ENCODE measurements around the gene CARMIL3. TPM values are rescaled to one million over a fixed set of nuclear protein-coding genes. Genes with fewer than 3 reads are reported as not detected.
"Not testable (repeated sequence)": the region's sequence is repeated elsewhere in the genome, so short reads cannot be mapped to it uniquely, and the experiment has no call there.

Gene CARMIL3
- total and polyA plus RNA-seq, 2 experiments from 2014 or later, result 3.7 to 11.8 TPM

DNA sequence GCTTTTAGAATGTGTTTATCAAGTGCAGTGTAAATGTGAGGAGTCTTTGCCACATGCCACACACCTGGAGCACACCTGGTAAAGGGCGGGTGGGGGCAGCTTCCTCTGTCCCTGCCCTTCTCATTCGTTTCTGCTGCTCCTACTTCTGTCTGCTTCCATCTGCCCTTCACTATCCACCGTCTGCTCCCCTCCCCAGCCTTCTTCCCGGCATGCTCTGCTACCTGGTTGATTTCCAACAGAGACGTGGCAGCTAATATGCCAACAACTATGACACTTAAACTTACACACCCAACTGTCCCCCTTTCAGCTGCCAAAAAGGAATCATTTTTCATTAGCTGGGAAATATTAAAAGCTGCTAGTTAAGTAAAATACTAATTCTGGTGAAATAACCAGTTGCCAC, 9.1 kb upstream of the CARMIL3 start (continued):
- TF ChIP-seq, protein P1, sequence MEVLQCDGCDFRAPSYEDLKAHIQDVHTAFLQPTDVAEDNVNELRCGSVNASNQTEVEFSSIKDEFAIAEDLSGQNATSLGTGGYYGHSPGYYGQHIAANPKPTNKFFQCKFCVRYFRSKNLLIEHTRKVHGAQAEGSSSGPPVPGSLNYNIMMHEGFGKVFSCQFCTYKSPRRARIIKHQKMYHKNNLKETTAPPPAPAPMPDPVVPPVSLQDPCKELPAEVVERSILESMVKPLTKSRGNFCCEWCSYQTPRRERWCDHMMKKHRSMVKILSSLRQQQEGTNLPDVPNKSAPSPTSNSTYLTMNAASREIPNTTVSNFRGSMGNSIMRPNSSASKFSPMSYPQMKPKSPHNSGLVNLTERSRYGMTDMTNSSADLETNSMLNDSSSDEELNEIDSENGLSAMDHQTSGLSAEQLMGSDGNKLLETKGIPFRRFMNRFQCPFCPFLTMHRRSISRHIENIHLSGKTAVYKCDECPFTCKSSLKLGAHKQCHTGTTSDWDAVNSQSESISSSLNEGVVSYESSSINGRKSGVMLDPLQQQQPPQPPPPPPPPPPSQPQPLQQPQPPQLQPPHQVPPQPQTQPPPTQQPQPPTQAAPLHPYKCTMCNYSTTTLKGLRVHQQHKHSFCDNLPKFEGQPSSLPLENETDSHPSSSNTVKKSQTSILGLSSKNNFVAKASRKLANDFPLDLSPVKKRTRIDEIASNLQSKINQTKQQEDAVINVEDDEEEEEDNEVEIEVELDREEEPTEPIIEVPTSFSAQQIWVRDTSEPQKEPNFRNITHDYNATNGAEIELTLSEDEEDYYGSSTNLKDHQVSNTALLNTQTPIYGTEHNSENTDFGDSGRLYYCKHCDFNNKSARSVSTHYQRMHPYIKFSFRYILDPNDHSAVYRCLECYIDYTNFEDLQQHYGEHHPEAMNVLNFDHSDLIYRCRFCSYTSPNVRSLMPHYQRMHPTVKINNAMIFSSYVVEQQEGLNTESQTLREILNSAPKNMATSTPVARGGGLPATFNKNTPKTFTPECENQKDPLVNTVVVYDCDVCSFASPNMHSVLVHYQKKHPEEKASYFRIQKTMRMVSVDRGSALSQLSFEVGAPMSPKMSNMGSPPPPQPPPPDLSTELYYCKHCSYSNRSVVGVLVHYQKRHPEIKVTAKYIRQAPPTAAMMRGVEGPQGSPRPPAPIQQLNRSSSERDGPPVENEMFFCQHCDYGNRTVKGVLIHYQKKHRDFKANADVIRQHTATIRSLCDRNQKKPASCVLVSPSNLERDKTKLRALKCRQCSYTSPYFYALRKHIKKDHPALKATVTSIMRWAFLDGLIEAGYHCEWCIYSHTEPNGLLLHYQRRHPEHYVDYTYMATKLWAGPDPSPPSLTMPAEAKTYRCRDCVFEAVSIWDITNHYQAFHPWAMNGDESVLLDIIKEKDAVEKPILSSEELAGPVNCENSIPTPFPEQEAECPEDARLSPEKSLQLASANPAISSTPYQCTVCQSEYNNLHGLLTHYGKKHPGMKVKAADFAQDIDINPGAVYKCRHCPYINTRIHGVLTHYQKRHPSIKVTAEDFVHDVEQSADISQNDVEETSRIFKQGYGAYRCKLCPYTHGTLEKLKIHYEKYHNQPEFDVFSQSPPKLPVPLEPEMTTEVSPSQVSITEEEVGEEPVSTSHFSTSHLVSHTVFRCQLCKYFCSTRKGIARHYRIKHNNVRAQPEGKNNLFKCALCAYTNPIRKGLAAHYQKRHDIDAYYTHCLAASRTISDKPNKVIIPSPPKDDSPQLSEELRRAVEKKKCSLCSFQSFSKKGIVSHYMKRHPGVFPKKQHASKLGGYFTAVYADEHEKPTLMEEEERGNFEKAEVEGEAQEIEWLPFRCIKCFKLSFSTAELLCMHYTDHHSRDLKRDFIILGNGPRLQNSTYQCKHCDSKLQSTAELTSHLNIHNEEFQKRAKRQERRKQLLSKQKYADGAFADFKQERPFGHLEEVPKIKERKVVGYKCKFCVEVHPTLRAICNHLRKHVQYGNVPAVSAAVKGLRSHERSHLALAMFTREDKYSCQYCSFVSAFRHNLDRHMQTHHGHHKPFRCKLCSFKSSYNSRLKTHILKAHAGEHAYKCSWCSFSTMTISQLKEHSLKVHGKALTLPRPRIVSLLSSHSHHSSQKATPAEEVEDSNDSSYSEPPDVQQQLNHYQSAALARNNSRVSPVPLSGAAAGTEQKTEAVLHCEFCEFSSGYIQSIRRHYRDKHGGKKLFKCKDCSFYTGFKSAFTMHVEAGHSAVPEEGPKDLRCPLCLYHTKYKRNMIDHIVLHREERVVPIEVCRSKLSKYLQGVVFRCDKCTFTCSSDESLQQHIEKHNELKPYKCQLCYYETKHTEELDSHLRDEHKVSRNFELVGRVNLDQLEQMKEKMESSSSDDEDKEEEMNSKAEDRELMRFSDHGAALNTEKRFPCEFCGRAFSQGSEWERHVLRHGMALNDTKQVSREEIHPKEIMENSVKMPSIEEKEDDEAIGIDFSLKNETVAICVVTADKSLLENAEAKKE (CRISPR knock-in tag; IDR thresholded peaks at IDR 0.05), result no peak
- TF ChIP-seq ZNF331 (CRISPR knock-in tag; IDR thresholded peaks at IDR 0.05; ENCODE audit: low read depth) (no peak), EZH2phosphoT487 (IDR thresholded peaks at IDR 0.05; ENCODE audit: unreplicated experiment) (no peak), REST (IDR thresholded peaks at IDR 0.05; ENCODE audit: unreplicated experiment) (no peak)
- TF ChIP-seq, protein P2, sequence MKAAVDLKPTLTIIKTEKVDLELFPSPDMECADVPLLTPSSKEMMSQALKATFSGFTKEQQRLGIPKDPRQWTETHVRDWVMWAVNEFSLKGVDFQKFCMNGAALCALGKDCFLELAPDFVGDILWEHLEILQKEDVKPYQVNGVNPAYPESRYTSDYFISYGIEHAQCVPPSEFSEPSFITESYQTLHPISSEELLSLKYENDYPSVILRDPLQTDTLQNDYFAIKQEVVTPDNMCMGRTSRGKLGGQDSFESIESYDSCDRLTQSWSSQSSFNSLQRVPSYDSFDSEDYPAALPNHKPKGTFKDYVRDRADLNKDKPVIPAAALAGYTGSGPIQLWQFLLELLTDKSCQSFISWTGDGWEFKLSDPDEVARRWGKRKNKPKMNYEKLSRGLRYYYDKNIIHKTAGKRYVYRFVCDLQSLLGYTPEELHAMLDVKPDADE (IDR thresholded peaks at IDR 0.05), result no peak

- not testable (repeated sequence) for H4K20me1 ChIP-seq (replicated peaks; ENCODE audit: insufficient read depth); H3K36me3 Mint-ChIP-seq (ENCODE audit: low read depth); DNase-seq (ENCODE audit: low spot score); H2AFZ ChIP-seq; H3K4me3 ChIP-seq; ATAC-seq; H3K9me3 Mint-ChIP-seq; H3F3A ChIP-seq (replicated peaks; ENCODE audit: low read depth); H3K27ac Mint-ChIP-seq; H3K4me2 ChIP-seq; H3K4me1 ChIP-seq (ENCODE audit: insufficient read depth); H3K27me3 ChIP-seq (ENCODE audit: insufficient read depth); H3K9me2 ChIP-seq (ENCODE audit: insufficient read depth); H3K36me3 ChIP-seq (ENCODE audit: insufficient read depth); H3K27ac ChIP-seq (ENCODE audit: low read depth); H3K4me3 Mint-ChIP-seq; H3K79me2 ChIP-seq (replicated peaks; ENCODE audit: insufficient read depth)
- H3K27me3 Mint-ChIP-seq (ENCODE audit: insufficient read depth, low read depth, poor library complexity), result peaks cover 16% of the 10 kb centered on the region
- H3K4me1 Mint-ChIP-seq, result peaks cover 26% of the 10 kb centered on the region
These were observed 2.8 kb upstream of the CARMIL3 start for GRCh38 chr14:24049002-24049401.

DNA sequence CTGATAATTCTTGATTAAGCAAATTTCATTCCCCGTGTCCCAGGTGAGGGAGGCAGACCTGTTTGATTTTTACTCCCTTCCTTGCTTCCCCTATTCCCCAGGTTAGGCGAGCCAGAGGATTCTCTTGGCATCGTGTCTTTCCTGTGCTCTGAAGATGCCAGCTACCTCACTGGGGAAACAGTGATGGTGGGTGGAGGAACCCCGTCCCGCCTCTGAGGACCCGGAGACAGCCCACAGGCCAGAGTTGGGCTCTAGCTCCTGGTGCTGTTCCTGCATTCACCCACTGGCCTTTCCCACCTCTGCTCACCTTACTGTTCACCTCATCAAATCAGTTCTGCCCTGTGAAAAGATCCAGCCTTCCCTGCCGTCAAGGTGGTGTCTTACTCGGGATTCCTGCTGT, 1.1 kb upstream of the CARMIL3 start:
- H3F3A ChIP-seq (replicated peaks; ENCODE audit: low read depth); H3K36me3 ChIP-seq (ENCODE audit: insufficient read depth); H3K27me3 ChIP-seq (ENCODE audit: insufficient read depth); H3K79me2 ChIP-seq (replicated peaks; ENCODE audit: insufficient read depth); DNase-seq (ENCODE audit: low spot score); H3K9me2 ChIP-seq (ENCODE audit: insufficient read depth); H3K4me1 ChIP-seq (ENCODE audit: insufficient read depth); H4K20me1 ChIP-seq (replicated peaks; ENCODE audit: insufficient read depth); H3K9me3 Mint-ChIP-seq: not testable (repeated sequence)
- 0 out of 2 replicates have a peak overlapping the region, but pooled peaks have one; percentile 19 for H3K27ac ChIP-seq (ENCODE audit: low read depth)
- H3K36me3 Mint-ChIP-seq (ENCODE audit: low read depth), result peaks cover 12% of the 10 kb centered on the region; the same call in 2 of the 3 replicates
- peak; percentile 1; the same call in 1 of the 3 replicates for ATAC-seq
- H2AFZ ChIP-seq, result peak overlapping the region; percentile 91
- H3K27ac Mint-ChIP-seq, result peak overlapping the region; percentile 69
- H3K27me3 Mint-ChIP-seq (ENCODE audit: insufficient read depth, low read depth, poor library complexity), result peaks cover 16% of the 10 kb centered on the region
- peak overlapping the region; percentile 97 for H3K4me2 ChIP-seq
- peak overlapping the region; percentile 92 for H3K4me3 ChIP-seq
- peaks cover 26% of the 10 kb centered on the region for H3K4me1 Mint-ChIP-seq
- H3K4me3 Mint-ChIP-seq, result peak overlapping the region; percentile 81
